Esophagus mucosa (tissue), 1 donor: ENCODE data around the gene PFDN1. TPM values are rescaled to one million over a fixed set of nuclear protein-coding genes. Genes with fewer than 3 reads are reported as not detected.
A peak's percentile ranks its signal among the peaks of the same experiment; 100 is the strongest.

ENCODE experiments used
- ATAC-seq: fragments of 200-7000 bp; cut with Tn5 transposase; one replicate; pipeline ENCODE4 v1.9.1; 2020
- total RNA-seq: library from RNA; stranded (reverse); gene quantifications from one replicate; pipeline ENCODE4 v1.2.4, GENCODE V29; 2023
- donor health status: DM: yes; HTN: yes; CAD: no.

Gene PFDN1
- total RNA-seq, 1 donor from 2014 or later: 33.5 TPM

DNA sequence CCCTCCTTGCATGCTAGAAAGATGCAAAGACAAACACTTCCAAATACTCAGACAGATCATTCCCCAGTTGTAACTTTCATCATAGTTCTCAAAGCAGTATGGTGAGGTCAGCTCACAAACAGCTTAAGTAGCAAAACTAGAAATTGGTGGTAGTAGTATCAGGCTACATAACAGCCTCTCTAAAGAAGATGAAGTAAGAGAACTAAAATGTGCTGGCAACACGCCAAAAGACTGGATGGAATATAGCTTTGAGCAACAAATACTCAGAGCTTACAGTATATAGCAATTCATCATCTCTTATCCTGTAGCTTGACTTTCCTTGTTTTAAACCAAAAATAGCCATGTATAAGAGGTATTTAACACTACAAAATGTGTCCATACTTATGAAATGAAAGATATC lies 7.5 kb downstream of the PFDN1 start:
- peak; percentile 65 for ATAC-seq

- ATAC-seq: no peak
Observed at GRCh38 chr5:140294753-140295152, 8.1 kb downstream of the PFDN1 start.

GRCh38 chr5:140293849-140294100 lies 9.1 kb downstream of the PFDN1 start:
- ATAC-seq: no peak

DNA sequence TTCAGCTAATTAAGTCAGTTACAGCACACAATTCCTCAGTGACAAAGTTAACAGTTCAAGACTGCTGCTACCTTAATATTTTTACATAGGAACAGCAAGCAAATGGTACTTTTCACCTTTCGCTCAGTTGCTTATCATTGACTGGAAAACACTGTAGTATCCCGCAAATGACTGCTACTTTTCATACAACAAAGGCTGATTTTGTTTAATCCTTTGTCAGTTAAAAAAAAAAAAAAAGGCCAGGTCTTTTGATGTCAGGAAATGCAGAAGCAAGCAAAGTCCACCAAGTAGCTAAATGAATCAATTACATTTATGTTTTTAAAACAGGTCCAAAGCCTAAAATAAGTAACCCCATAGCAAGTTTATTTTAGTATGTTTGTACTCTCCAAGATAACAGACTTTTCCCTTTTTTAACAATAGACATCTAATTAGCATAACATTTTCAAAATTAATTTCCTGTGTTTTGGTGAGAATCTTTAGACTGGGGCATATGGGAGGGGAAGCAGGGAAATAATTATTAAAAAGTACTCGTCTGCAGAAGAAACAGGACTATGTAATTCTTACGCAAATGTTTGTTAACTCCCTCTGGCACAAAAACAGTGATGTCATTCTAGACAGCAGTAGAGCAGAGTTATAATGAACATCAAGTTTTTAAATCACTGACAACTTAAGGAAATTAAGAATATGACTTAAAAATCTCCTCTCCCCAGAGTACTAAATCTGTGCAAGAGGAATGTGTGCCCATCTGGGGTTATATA lies 9.6 kb downstream of the PFDN1 start:
- no peak for ATAC-seq

DNA sequence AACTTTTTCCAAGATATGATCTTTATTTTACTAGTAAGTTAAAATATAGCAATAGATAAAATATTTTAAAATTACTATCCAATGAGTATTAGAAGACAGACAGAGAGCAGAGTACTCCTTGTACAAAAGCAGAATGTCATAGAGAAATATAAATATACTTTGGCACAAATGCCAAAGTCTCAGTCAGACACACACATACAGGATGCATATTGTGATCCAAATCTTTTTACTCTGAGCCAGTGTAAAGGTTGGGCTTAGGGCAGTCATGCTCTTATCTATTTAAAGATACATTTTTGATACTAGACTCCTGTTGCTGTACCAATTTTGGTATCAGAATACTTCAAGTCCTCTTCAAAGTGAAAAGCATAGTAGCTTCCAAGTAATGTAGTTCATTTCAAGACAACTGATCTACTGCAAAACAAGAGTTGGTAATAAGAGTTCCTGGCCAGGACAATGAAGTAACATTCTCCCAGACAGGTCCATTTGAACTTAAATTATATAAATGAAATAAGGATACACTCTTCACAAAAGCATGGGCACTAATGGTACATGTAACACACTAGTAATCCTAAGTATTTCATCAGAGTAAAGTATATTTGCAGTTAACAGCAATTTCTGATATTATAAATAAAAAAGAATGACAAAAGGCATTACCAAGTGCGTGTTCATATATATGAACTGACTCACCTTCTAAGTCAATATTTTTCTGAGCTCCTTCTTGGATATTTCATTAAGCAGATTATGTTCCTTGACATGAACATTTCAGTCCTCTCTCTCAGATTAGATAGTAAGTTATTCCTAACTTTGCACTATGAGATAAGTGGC lies 10.5 kb downstream of the PFDN1 start:
- ATAC-seq: no peak

GRCh38 chr5:140287801-140288521 lies 14.9 kb downstream of the PFDN1 start:
- no peak for ATAC-seq

DNA sequence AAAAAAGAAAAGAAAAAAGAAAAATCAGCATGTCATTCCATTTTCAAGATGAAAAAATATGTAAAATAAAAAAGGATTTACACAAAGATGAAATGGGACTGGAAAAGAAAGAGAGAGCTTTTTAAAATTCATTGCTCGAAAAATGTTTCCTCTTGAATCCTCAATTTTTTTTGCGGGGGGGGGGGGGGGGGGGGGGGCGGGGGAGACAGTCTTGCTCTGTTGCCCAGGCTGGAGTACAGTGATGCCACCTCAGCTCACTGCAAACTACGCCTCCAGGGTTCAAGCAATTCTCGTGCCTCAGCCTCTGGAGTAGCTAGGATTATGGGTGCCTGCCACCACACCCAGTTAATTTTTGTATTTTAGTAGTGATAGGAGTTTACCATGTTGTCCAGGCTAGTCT lies 16.5 kb downstream of the PFDN1 start:
- ATAC-seq: no peak

- ATAC-seq: no peak
Observed at GRCh38 chr5:140284013-140284412, 18.9 kb downstream of the PFDN1 start.

GRCh38 chr5:140282266-140282665 lies 20.6 kb downstream of the PFDN1 start:
- no peak for ATAC-seq

DNA sequence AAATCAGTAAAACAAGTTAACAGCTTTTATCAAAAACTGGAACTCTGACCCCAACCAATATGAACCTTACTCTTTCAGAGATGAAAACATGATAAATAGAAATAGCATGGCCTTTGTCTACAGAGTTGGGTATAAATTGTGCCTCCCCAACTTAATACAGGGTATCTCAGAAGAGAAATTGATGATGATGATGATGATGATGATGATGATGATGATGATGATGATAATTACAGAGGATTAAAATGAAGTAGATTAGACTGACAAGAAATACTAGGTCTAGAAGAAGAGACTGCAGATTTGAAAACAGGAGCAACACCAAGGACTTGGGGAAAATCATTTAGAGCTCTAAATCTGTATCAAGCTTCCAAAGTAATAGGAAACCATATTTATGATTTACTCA lies 27.1 kb downstream of the PFDN1 start:
- ATAC-seq: no peak

DNA sequence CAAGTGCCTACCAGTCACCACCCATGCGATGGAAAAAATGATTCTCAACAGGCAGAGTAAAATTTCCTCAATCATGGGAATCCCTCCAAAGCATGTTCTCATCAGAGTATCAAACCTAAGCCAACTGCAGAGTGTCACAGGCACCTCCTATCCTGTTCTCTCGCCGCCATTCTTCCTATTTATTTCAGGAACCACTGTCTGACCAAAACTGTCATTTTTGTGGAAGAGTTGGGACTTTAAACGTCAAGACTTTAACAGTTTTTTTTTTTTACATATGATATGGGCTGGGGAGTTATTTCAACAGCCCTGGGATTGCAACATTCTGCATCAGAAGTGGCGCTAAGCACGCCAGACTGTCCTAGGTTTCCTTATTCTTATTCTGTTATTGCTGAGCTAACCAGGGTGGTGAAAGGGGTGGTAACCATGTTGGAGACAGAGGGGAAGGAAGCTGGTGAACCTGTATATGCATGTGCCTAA lies 29.5 kb downstream of the PFDN1 start:
- peak; percentile 38 for ATAC-seq

- ATAC-seq: no peak
Observed at GRCh38 chr5:140270008-140270407, 32.9 kb downstream of the PFDN1 start.

- ATAC-seq: no peak
Observed at GRCh38 chr5:140267559-140268018, 35.3 kb downstream of the PFDN1 start.

DNA sequence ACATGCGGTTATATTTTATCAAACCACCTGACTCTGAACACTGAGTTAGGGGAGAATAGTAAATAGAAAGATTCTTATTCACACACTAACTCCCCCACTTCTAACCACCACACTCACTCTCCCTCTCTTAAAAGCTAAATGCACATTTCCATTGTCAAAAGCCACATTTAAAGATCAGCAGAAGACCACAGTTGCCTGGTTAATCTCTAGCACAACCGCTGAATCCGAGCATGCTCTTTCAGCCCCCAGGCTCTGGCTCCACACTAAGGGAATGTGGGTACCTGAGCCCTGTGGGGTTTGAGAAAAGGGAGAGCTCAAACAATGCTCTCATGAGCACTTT lies 35.7 kb downstream of the PFDN1 start:
- no peak for ATAC-seq

- ATAC-seq: no peak
Observed at GRCh38 chr5:140266471-140267200, 36.3 kb downstream of the PFDN1 start.

DNA sequence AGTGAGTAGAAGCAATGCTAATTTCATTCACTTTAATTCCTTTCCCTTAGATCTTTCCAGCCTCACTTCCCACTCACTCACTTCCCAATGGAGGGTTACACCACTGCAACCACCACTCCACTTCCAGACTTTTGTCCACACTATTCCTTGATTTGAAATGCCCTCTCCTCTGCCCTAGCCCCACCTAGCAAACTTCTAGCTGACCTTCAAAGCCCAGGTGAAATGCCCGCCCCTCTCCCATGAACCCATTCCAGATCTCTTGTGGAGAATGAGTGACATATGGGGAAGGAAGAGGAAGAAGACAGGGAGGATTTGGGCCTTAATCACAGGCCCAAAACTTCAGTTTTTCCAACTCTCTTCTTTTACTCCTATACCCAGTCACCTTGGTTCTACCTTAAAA lies 37.1 kb downstream of the PFDN1 start:
- ATAC-seq: no peak

DNA sequence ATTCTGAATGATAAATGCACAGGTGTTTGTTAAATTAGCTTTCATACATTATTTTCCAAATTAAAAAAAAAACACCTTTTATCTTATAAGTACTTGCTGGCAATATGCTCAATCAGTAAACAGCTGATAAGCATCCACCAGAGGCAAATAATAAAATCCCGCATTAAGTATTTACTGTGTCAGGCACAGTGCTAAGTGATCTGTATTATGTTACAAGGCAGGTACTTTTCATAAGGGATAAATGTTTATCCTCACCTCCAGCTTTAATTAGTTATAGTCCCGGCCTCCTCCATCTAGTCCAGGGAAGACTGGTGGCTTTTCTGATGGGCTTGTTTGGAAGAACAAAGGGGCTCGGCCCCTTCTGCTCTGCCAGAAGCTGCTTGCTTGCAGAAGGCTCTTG lies 40.1 kb downstream of the PFDN1 start:
- no peak for ATAC-seq

GRCh38 chr5:140262221-140262620 lies 40.7 kb downstream of the PFDN1 start:
- ATAC-seq: no peak

GRCh38 chr5:140261403-140262171 lies 41.3 kb downstream of the PFDN1 start:
- ATAC-seq: peak; percentile 84

DNA sequence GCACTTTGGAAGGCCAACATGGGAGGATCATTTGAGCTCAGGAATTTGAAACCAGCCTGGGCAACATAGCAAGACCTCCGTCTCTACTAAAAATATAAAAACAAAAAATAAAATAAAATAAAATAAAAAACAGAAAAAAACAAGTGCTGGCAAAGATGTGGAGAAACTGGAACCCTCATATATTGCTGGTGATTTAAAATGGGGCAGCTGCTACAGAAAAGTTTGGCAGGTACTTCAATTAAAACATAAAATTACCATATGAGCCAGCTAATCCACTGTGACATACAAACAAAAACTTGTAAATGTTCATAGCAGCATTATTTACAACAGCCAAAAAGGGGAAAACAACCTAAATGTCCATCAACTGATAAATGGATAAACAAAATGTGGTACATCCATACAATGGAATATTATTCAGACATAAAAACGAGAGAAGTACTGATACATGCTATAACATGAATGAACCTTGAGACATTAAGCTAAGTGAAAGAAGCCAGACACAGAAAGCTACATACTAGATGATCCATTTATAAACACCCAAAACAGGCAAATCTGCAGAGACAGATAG lies 42.7 kb downstream of the PFDN1 start:
- ATAC-seq: no peak

DNA sequence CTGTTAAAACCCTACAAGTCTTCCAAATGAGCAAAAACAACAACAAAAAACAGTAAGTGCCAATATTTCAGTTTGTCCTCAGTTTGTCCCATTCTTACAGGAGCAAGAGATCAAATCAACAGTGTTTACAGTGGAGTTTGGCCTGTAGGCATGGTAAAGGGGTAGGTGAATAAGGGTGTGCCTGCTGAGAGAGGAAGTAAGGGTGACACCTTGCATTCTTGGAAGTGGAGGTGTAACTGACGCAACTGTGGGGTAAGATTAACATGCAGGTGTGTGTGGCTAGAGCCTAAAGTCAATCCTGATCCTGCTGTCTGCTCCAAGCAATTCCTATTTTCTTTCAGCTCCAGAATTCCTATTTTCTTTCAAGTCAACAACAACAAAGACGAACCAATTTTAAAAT lies 43.4 kb downstream of the PFDN1 start:
- peak; percentile 95 for ATAC-seq

GRCh38 chr5:140258873-140259272 lies 44.0 kb downstream of the PFDN1 start:
- ATAC-seq: no peak
